ENCODE measurements around the gene SUGP2.
"Not testable (repeated sequence)": the region's sequence is repeated elsewhere in the genome, so short reads cannot be mapped to it uniquely, and the experiment has no call there.

The SUGP2 gene

DNA sequence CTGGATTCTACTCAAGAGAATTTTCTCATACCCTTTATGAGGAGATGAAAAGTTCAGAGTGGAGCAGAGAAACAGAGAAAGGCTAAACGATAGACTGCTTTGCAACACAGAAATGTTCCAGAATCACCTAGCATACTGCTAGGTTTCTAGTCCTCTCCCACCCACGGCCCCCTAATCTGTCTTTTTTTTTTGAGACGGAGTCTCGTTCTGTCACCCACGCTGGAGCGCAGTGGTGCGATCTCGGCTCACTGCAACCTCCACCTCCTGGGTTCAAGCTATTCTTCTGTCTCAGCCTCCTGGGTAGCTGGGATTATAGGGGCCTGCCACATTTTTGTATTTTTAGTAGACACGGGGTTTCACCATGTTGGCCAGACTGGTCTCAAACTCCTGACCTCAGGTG lies 4.8 kb downstream of the SUGP2 start:
- DNase-seq, result no peak

DNA sequence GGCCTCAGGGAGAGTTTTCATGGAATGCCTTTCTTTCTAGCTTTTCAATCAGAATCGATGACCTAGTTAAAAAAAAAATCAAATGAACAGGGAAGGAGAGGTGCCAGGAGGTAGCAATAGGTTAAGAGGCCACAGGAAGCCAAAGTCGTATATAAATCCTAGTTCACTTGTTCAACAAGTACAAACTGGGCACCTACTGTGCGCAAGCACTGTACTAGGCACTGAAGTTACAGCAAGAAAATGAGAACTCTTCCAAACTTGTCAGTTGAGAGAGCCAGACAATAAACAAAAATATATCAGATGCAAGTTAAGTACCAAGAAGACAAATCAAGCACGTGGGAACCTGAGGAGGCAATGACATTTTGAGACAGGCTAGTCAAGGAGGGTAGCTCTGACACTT lies 6.1 kb downstream of the SUGP2 start:
- DNase-seq, result no peak

DNA sequence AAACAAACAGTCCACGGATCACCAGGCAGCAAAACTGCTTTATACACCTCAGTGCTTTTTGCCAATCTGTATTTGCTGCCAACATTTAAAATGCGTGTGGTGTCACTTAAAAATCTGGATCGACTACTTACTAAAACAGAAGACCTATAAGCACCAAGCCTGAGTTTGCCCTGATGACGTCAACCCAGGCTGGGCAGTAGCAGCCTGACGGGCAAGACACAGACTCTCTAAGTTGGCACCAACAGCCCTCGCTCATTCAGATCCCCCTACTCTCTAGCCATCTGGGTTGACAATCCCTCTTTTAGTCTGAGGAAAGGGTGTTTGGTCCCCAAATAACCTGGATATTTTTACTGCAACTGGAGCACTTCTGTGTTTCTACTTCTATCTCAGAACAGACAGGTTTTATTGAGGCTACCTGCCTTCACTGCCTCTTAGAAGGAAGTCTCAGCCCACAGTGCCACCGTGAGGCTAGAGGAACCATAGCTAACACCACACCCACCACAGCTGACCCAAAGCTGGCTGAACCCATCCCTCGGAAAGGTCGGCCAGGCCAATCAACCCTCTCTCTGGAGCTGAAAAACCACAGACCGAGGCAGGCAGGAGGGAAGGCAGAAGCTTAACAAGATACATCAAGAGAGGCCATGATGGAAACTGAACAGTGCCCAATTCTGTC lies 6.9 kb downstream of the SUGP2 start:
- no peak for DNase-seq

DNA sequence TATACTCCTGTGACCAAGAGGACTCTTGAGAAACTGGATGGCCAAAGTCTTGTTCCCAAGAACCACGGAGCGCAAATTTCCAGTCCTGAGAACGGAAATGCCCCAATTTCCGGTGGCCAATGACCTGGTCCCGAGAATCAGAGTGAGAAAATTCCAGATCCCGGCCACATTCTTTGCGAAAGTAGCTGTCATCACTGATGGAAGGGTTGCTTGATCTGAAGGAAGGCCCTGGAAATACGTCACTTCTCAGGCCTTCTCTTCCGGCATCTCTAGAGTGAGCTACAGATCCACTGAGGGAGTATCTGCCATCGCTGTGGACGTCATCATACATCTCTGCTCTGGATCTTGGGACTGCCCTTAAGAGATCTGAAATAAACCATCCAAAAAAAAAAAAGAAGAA lies 7.5 kb downstream of the SUGP2 start:
- no peak for DNase-seq

DNA sequence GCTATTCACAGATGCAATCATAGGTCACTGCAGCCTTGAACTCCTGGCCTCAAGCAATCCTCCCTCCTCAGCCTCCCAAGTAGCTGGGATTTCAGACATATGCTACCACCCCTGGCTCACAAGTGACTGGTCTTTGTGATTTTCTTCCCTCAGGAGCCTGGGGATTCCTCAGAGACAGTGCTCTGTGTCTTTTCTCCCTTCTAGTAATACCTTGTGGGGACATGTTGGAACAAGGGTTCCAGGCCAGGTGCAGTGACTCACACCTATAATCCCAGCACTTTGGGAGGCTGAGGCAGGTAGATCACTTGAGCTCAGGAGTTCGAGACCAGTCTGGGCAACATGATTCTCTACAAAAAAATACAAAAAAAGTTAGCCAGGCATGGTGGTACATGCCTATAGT lies 9.9 kb downstream of the SUGP2 start:
- not testable (repeated sequence) for DNase-seq

DNA sequence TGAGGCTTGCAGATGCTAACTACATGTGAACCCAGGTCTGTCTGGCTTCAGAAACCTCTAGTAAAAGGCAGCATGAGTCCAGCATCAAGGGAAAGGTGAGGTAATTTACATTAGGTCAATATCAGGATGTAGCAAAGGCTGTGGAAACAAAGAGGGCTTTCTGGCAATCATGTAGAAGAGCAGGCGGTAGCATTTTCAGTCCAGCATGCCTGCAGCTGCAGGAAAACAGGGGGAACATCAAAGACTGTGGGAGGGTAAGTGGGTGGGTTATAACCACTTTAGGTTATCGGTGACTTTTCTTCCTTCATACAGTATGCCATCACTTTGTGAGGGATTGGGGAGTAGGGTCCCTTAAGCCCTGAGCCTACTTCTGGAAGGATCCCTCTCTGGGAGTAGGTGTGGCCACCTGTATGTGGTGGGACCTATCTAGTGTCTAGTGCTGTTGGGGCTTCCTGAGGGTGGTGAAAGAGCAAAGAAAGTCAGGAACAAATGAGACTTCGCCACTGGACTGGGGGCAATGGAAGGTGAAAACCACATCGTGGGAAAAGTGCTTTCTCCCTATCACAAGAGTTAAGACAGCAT lies 10.8 kb downstream of the SUGP2 start:
- no peak for DNase-seq

- DNase-seq, result no peak
Observed at GRCh38 chr19:19021115-19021514, 12.2 kb downstream of the SUGP2 start.

- no peak for DNase-seq
Observed at GRCh38 chr19:19010551-19010950, 22.8 kb downstream of the SUGP2 start.

DNA sequence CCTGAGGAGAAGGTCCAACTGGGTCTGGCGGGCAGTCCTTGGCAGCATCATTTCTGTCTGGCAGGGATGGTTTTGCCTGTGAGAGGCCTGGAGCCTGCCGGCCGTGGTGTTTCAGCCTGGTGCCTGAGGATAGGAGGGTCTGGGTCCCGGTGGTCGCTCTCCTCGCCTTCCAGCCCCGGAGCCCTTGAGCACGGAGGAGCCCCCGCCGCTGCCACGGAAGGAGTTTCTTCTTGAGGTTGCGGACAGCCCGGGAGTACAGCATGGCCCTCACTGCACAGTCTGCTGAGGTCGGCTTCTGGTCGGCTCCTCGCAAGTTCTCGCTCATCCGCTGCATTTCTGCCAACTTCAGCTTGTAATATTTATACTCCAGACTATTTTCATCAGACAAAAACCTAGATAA lies 23.4 kb downstream of the SUGP2 start:
- DNase-seq, result no peak

GRCh38 chr19:19006213-19006612 lies 27.1 kb downstream of the SUGP2 start:
- no peak for DNase-seq

DNA sequence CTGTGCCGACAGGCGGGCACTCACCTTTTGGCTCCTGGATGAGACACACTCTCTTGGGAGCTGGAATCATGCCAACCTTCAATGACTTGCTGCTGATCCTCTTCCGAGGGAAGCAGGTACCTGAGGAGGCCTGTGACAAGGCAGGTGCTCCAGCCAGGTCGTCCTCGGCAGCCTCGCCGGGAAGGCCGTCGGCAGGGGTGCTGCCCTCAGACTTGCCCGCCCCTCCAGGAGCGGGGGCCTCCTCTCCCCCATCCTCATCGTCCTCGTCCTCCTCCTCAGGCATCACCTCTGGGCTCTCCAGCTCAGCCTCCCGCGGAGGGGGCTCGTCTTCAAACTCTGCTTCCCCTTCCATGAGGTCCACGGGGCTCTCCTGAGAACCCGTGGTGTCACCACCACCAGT lies 29.2 kb downstream of the SUGP2 start:
- DNase-seq, result no peak

GRCh38 chr19:18999896-19000620 lies 33.3 kb downstream of the SUGP2 start:
- no peak for DNase-seq

DNA sequence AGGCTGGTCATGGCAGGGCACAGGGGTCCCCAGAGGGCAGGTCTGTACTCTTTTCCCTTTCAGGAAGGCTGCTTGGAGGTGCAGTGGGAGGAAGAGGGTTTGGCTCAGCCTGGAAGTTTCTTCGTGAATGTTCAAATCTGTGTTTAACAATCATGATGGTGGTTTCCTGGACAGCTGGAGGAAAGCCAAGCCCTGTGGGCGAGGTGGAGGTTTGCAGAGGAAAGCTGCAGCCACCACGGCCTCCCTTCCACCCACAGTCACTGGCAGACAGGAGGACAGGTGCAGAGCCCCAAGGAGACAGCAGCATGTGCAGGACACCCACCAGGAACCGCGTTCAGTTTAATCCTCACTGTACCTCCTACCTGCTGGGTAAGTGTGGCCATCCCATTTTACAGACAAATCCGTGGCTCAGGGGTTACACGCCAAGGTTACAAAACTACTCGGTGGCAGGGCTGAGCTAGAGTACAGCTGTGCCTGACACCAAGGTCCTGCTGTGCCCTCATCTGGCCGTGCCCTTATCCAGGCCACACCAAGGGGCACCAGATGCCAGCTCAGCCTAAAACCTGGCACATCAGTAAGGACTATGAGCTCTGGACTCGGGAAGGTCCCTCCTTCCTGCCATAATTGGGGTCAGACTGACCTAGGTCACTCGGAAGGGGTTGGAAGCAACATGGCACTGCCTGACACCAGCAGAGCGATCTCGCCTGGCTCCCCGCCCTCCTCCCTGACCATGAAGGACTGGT lies 34.1 kb downstream of the SUGP2 start:
- no peak for DNase-seq

DNA sequence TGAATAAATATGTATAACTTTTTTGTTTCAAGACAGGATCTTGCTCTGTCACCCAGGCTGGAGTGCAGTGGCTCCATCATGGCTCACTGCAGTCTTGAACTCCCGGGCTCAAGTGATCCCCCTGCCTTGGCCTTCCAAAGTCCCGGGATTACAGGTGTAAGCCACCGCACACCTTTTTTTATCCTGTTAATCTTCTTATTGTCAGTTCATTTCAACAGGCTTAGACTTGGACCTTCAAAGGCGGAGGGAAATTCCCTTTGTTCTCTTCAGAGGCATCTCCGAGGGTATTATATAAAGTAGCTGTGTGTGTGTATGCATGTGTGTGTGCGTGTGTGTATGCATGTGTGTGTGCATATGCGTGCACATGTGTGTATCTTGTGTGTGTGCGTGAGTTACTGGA lies 35.0 kb downstream of the SUGP2 start:
- DNase-seq, result no peak

- DNase-seq, result no peak
Observed at GRCh38 chr19:18996796-18997394, 36.4 kb downstream of the SUGP2 start.

- DNase-seq, result no peak
Observed at GRCh38 chr19:18996351-18996750, 37.0 kb downstream of the SUGP2 start.

GRCh38 chr19:18995804-18996241 lies 37.5 kb downstream of the SUGP2 start:
- DNase-seq, result peak in 1 of 2 experiments; percentile 38

DNA sequence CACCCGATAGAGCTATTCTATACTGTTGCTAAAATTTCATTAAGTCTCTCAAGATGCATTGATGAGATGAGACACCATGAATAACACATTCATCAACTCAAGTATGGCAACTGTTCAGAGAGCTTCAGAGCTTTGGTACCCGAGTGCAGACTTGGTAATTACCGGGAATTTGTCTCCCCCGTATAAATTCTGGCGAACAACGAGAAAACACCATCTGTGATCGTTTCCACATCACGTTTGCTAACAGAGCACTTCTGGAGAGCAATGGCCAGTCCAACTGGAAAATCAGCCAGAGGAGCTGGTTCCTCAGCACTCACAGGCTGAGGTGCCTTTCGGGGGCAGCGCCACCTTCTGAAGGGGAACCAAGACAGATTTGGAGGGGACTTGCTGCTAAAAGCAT lies 40.2 kb downstream of the SUGP2 start:
- DNase-seq, result no peak

DNA sequence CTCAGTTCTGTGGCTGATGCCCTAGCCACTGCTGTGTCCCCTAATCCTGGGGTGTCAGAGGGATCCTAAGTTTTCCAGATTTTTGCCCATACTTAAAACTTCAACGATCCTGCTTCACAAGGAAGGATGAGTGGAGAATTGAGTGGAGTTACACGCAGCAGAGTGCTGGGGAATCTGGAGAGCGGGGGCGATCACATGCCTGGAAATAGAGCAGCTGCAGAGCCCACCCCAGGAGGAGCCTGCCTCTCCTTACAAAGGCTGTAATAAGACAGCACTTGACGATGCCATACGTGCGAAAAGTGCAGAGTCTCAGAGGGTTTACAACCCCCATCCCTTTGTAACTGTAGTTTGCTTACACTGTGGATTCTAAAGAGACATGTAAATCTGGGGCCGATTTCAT lies 40.6 kb downstream of the SUGP2 start:
- no peak for DNase-seq

GRCh38 chr19:18991468-18991867 lies 41.8 kb downstream of the SUGP2 start:
- no peak for DNase-seq

- no peak for DNase-seq
Observed at GRCh38 chr19:18991006-18991405, 42.3 kb downstream of the SUGP2 start.

- no peak for DNase-seq
Observed at GRCh38 chr19:18990128-18990708, 43.1 kb downstream of the SUGP2 start.

- DNase-seq, result no peak
Observed at GRCh38 chr19:18989316-18989715, 44.0 kb downstream of the SUGP2 start.

Measured in activated T-cell treated with anti-CD3 and anti-CD28 coated beads, Interleukin-2, amount 50 U/mL, for 48 hours (primary cell).